T-cell (primary cell): Measurements from ENCODE around the gene MAPRE2. TPM values are rescaled to one million over a fixed set of nuclear protein-coding genes. Genes with fewer than 3 reads are reported as not detected.

Experiments used
- ATAC-seq, 4 experiments: fragments of 200-7000 bp in 3 of 4; fragments of 150-1000 bp in 1 of 4; cut with Tn5 transposase; replicated peaks in 1 of 4; 1 replicate in 3 of 4; 2 replicates in 1 of 4; pipeline ENCODE4 v1.10.0; 2021; ENCODE audit warnings: moderate library complexity in 3 of 4, mild to moderate bottlenecking in 2 of 4, moderate number of reproducible peaks in 1 of 4
- CTCF ChIA-PET, 2 donors: fragments of 300-600 bp; sonication (Branson Sonifier 250); formaldehyde crosslinking; loops; one replicate each; lab custom pipeline; 2022; ENCODE audit warnings: antibody characterized with exemption in 2 of 2; lab: Charles Lee
- POLR2A ChIA-PET, 2 donors: fragments of 300-600 bp; sonication (Branson Sonifier 250); formaldehyde crosslinking; loops; one replicate each; lab custom pipeline; 2022; ENCODE audit warnings: antibody characterized with exemption in 2 of 2; lab: Charles Lee
- DNase-seq, 35 experiments: peaks; one replicate each; pipeline versions ENCODE4 v3.0.0 to v3.0.0-alpha.2; 2013 to 2023
- H3K27ac ChIP-seq: one replicate; pipeline ENCODE4 v1.5.1; 2013; ENCODE audit warnings: low read length
- H3K27me3 ChIP-seq, 2 experiments: replicated peaks in 1 of 2; 1 replicate in 1 of 2; 2 replicates in 1 of 2; pipeline versions ENCODE4 v1.6.1 to v1.7.0; 2013; ENCODE audit warnings: low read length in 1 of 2, mixed read lengths in 1 of 2; ENCODE audit not compliant: control insufficient read depth in 2 of 2, insufficient read depth in 2 of 2; ENCODE audit errors: extremely low read depth in 1 of 2
- H3K36me3 ChIP-seq, 2 donors: 1 replicate in 1 of 2; 2 replicates in 1 of 2; pipeline versions ENCODE4 v1.6.1 to v1.7.0; 2013; ENCODE audit warnings: low read length in 1 of 2; ENCODE audit not compliant: control insufficient read depth in 2 of 2, insufficient read depth in 1 of 2; ENCODE audit errors: extremely low read depth in 1 of 2
- H3K4me1 ChIP-seq, 2 experiments: 1 replicate in 1 of 2; 2 replicates in 1 of 2; pipeline versions ENCODE4 v1.6.1 to v1.7.0; 2013; ENCODE audit warnings: low read length in 2 of 2, mixed read lengths in 1 of 2; ENCODE audit not compliant: insufficient read depth in 2 of 2, control insufficient read depth in 1 of 2; ENCODE audit errors: extremely low read depth in 1 of 2
- H3K4me3 ChIP-seq, 2 donors: 1 replicate in 1 of 2; 2 replicates in 1 of 2; pipeline versions ENCODE4 v1.5.1 to v1.7.0; 2013; ENCODE audit warnings: mild to moderate bottlenecking in 2 of 2, low read length in 1 of 2, moderate library complexity in 1 of 2; ENCODE audit not compliant: control insufficient read depth in 1 of 2; ENCODE audit errors: extremely low read depth in 1 of 2
- H3K9me3 ChIP-seq: 2 replicates; pipeline ENCODE4 v1.7.0; 2013
- H3K27ac Mint-ChIP-seq, 2 donors: one replicate each; pipeline ENCODE4 v1.8.0; 2020 to 2021; ENCODE audit warnings: mild to moderate bottlenecking in 2 of 2, mixed read lengths in 2 of 2
- H3K27me3 Mint-ChIP-seq, 2 donors: one replicate each; pipeline ENCODE4 v1.8.0; 2021 to 2022; ENCODE audit warnings: mixed read lengths in 2 of 2
- H3K36me3 Mint-ChIP-seq: one replicate; pipeline ENCODE4 v1.8.0; 2021; ENCODE audit warnings: mixed read lengths
- H3K4me1 Mint-ChIP-seq, 3 donors: one replicate each; pipeline ENCODE4 v1.8.0; 2020 to 2022; ENCODE audit warnings: mixed read lengths in 3 of 3, mild to moderate bottlenecking in 1 of 3
- H3K4me3 Mint-ChIP-seq, 3 donors: one replicate each; pipeline ENCODE4 v1.8.0; 2020 to 2022; ENCODE audit warnings: mild to moderate bottlenecking in 3 of 3, mixed read lengths in 3 of 3, moderate library complexity in 3 of 3
- H3K9me3 Mint-ChIP-seq, 3 donors: one replicate each; pipeline ENCODE4 v1.8.0; 2020 to 2022; ENCODE audit warnings: mixed read lengths in 3 of 3
- WGBS: methylation state at CpG from one replicate; pipeline ENCODE4 v1.1.5; 2013; ENCODE audit warnings: missing lambda C conversion rate; ENCODE audit not compliant: insufficient coverage; 5-methylcytosine and 5-hydroxymethylcytosine counted together
- total RNA-seq, 35 experiments: library from RNA in 6 of 35; stranded (reverse) in 6 of 35; fragments of 120-200 nt in 1 of 35; gene quantifications; one replicate each; pipeline versions ENCODE4 v1.2.1 to v1.2.4 and lab custom pipeline; 2013 to 2026

Gene MAPRE2
- total RNA-seq, 5 donors from 2014 or later (not counting 1 experiment from before 2014, with no cell fraction given) = 45.6 to 96.7 (median 53.9) TPM

DNA sequence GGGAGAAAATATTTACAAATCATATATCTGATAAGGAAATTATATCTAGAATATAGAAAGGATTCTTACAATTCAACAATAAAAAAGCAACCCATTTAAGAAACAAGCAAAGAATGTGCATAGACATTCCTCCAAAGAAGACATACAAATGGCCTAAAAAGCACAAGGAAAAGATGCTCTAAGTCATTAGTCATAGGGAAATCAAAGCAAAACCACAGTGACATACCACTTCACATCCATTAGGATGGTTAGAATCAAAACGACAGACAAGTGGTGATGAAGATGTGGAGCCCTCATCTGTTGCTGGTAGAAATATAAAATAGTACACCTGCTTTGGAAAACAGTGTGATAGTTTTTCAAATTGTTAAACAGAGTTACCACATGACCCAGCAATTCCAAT is 48.2 kb downstream of the MAPRE2 start:
- no peak overlapping the region for H3K27ac Mint-ChIP-seq
- DNase-seq = no peak
- ChIA-PET POLR2A (interaction anchor here in 1 of 2 donors (0.6 kb wide), 1 partner anchor 42 kb away, joined by 9 read pairs; no protein-coding TSS in a partner anchor), CTCF (no interaction called here)
- H3K4me1 Mint-ChIP-seq = peaks cover 47 to 57% (median 53%) of the 10 kb centered on the region in 3 donors
- no peaks in the 10 kb centered on the region for H3K27me3 Mint-ChIP-seq
- Histone ChIP-seq H3K36me3 (peaks cover 0 to 3% of the 10 kb centered on the region in 2 donors), H3K4me3 (no peak overlapping the region), H3K27me3 (no peaks in the 10 kb centered on the region), H3K9me3 (no peaks in the 10 kb centered on the region), H3K27ac (no peak overlapping the region), H3K4me1 (no peaks in the 10 kb centered on the region)
- no peak for ATAC-seq
- H3K36me3 Mint-ChIP-seq = peaks cover 27% of the 10 kb centered on the region
- WGBS = no CpG with 5 or more reads among the region's 1 CpG
- no peak overlapping the region for H3K4me3 Mint-ChIP-seq
- no peaks in the 10 kb centered on the region for H3K9me3 Mint-ChIP-seq

DNA sequence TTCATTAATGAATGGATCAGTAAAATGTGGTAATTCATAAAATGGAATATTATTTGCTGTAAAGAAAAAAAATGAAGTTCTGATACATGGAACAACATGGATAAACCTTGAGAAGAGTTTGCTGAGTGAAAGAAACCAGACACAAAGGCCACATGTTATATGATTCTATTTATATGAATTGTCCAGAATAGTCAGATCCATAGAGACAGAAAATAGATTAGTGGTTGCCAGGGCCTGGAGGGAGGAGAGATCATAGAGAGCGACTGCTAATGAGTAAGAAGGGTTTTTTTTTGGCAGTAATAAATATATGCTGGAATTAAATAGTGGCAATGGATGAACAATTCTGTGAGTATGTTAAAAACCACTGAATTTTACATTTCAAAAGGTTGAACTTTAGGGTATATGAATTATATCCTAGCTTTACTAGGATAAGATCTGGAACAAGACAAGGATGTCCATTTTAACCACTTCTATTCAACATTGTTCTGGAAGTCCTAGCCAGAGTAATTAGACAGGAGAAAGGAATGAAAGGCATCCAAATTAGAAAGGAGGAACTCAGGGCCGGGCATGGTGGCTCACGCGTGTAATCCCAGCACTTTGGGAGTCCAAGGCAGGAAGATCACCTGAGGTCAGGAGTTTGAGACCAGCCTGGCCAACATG is 48.8 kb downstream of the MAPRE2 start:
- H3K27me3 Mint-ChIP-seq = no peaks in the 10 kb centered on the region
- H3K9me3 Mint-ChIP-seq = no peaks in the 10 kb centered on the region
- peaks cover 23% of the 10 kb centered on the region for H3K36me3 Mint-ChIP-seq
- Histone ChIP-seq H3K36me3 (peaks cover 0 to 3% of the 10 kb centered on the region in 2 donors), H3K4me3 (no peak overlapping the region), H3K9me3 (no peaks in the 10 kb centered on the region), H3K27me3 (no peaks in the 10 kb centered on the region), H3K4me1 (no peaks in the 10 kb centered on the region), H3K27ac (no peak overlapping the region)
- H3K27ac Mint-ChIP-seq = no peak overlapping the region
- 100% methylated on average over 4 of the region's 4 CpGs for WGBS
- ATAC-seq (no peak), DNase-seq (no peak)
- no peak overlapping the region for H3K4me3 Mint-ChIP-seq
- ChIA-PET CTCF (no interaction called here), POLR2A (interaction anchor here in 1 of 2 donors (0.6 kb wide), 1 partner anchor 110 kb away, joined by 3 read pairs; no protein-coding TSS in a partner anchor)
- peaks cover 49 to 56% (median 54%) of the 10 kb centered on the region in 3 donors for H3K4me1 Mint-ChIP-seq

DNA sequence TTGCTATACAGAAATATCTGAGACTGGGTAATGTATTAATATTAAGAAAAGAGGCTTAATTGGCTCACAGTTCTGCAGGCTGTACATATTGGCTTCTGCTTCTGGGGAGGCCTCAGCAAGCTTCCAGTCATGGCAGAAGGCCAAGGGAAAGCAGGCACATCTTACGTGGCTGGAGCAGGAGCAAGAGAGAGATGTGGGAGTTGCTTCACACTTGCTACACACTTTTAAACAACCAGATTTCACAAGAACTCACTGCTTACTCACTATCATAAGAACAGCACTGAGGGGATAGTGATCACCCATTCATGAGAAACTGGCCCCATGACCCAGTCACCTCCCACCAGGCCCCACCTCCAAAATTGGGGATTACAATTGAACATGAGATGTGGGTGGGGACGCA is 50.6 kb downstream of the MAPRE2 start:
- Mint-ChIP-seq H3K27ac (no peak overlapping the region), H3K36me3 (peaks cover 28% of the 10 kb centered on the region), H3K4me1 (peaks cover 52 to 56% (median 56%) of the 10 kb centered on the region in 3 donors), H3K4me3 (no peak overlapping the region), H3K9me3 (no peaks in the 10 kb centered on the region), H3K27me3 (no peaks in the 10 kb centered on the region)
- POLR2A ChIA-PET = interaction anchor here in 1 of 2 donors (0.6 kb wide), 1 partner anchor 13 kb away, joined by 3 read pairs; no protein-coding TSS in a partner anchor
- ATAC-seq (no peak), DNase-seq (no peak)
- no CpG with 5 or more reads among the region's 2 CpGs for WGBS
- H3K4me1 ChIP-seq = no peaks in the 10 kb centered on the region
- peaks cover 0 to 4% of the 10 kb centered on the region in 2 donors for H3K36me3 ChIP-seq
- CTCF ChIA-PET = no interaction called here
- H3K9me3 ChIP-seq = no peaks in the 10 kb centered on the region
- no peaks in the 10 kb centered on the region for H3K27me3 ChIP-seq
- H3K27ac ChIP-seq = no peak overlapping the region
- no peak overlapping the region for H3K4me3 ChIP-seq

DNA sequence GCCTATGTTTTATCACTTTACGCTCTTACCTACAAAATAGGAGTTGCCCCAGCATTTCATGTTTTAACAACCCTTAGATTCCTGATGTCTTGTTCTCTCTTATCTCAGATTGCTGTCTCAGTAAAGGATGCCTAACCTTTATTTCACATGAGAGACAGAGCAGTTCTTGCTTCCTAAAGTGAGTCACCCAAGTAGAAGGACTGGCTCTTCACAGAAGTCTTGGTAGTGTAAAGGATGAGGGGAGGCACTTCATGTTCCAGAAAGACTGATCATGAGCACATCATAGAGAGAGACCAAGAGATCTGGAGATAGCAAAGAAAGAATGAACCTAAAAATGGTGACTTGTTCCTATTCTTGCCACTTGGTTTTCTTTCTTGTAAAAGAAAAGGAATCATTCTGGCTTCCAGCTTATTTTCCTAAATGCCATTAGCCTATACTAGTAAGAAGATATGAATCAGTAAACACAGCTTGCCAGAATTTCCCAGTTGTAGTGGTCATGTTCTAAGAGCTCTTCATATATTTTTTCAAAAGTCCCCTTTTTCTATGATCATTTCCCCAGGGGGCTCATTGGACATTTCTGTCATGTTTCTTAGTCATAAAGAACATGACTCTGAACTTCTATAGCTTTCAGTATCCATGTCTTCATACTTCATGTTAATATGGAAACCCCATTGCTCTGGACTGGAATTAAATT is 54.9 kb downstream of the MAPRE2 start:
- H3K4me1 Mint-ChIP-seq = peaks cover 40 to 42% (median 41%) of the 10 kb centered on the region in 3 donors

DNA sequence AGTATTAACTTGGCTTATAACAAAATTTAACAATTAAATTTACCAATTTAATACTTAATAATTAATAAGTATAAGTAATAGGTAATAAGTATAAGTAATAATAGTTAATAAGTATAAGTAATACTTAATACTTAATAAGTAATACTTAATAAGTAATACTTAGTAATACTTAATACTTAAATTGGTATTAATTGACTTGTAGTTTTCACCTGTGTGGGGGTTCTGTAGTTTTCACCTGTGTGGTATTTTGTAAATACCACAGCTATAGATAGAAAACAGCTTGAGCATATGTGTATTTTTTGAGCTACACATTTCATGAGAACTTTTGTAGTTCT is 55.4 kb downstream of the MAPRE2 start:
- DNase-seq (no peak), ATAC-seq (no peak)
- Mint-ChIP-seq H3K27me3 (no peaks in the 10 kb centered on the region), H3K36me3 (peaks cover 37% of the 10 kb centered on the region), H3K9me3 (no peaks in the 10 kb centered on the region), H3K4me1 (peaks cover 43 to 45% (median 44%) of the 10 kb centered on the region in 3 donors), H3K4me3 (no peak overlapping the region), H3K27ac (no peak overlapping the region)
- Histone ChIP-seq H3K9me3 (no peaks in the 10 kb centered on the region), H3K27me3 (no peaks in the 10 kb centered on the region), H3K4me1 (no peaks in the 10 kb centered on the region), H3K27ac (no peak overlapping the region), H3K4me3 (no peak overlapping the region), H3K36me3 (peaks cover 0 to 15% of the 10 kb centered on the region in 2 donors)
- CTCF ChIA-PET = interaction anchor here in 1 of 2 donors (0.7 kb wide), 1 partner anchor 147 kb away, joined by 3 read pairs; no protein-coding TSS in a partner anchor
- POLR2A ChIA-PET = interaction anchor here in 1 of 2 donors (1.2 kb wide), 1 partner anchor 10 kb away, joined by 4 read pairs; no protein-coding TSS in a partner anchor

More for the DNA sequence above, 54.9 kb downstream of the MAPRE2 start:
- Histone ChIP-seq H3K9me3 (no peaks in the 10 kb centered on the region), H3K36me3 (peaks cover 0 to 12% of the 10 kb centered on the region in 2 donors), H3K27me3 (no peaks in the 10 kb centered on the region), H3K4me1 (no peaks in the 10 kb centered on the region), H3K27ac (no peak overlapping the region), H3K4me3 (no peak overlapping the region)
- Mint-ChIP-seq H3K9me3 (no peaks in the 10 kb centered on the region), H3K4me3 (no peak overlapping the region), H3K27ac (no peak overlapping the region), H3K36me3 (peaks cover 33% of the 10 kb centered on the region), H3K27me3 (no peaks in the 10 kb centered on the region)
- DNase-seq = no peak
- ChIA-PET POLR2A (interaction anchor here (0.6 to 1.2 kb wide), 2 partner anchors 11 to 194 kb away, joined by 3 to 4 read pairs; no protein-coding TSS in a partner anchor), CTCF (interaction anchor here (0.6 to 0.7 kb wide), 3 partner anchors 59 to 1131 kb away, joined by 3 to 4 read pairs (median 3); no protein-coding TSS in a partner anchor)
- no peak for ATAC-seq
- WGBS = 100% methylated on average over 1 of the region's 1 CpG

DNA sequence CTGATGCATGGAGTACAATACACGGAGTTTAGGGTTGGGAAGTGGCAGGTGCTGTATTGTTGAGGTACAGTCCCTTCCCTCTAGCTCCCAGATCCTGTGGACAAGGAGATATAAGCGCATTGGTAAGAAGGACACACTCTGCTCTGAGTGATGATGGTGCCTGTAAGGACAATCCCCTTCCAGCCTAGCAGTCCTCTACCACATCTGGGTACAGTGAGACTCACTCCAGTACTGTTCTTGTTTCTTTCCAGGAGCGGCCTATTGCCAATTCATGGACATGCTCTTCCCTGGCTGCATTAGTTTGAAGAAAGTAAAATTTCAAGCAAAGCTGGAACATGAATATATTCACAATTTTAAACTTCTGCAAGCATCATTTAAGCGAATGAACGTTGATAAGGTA is 56.0 kb downstream of the MAPRE2 start:
- CTCF ChIA-PET = no interaction called here
- peaks cover 39% of the 10 kb centered on the region for H3K36me3 Mint-ChIP-seq
- peaks cover 0 to 20% of the 10 kb centered on the region in 2 donors for H3K36me3 ChIP-seq
- H3K27me3 ChIP-seq = no peaks in the 10 kb centered on the region
- no peak overlapping the region for H3K27ac Mint-ChIP-seq
- no peaks in the 10 kb centered on the region for H3K4me1 ChIP-seq
- H3K27me3 Mint-ChIP-seq = no peaks in the 10 kb centered on the region
- no peaks in the 10 kb centered on the region for H3K9me3 Mint-ChIP-seq
- no peak overlapping the region for H3K4me3 Mint-ChIP-seq
- ATAC-seq (no peak), DNase-seq (no peak)
- POLR2A ChIA-PET = interaction anchor here in 1 of 2 donors (0.6 to 1.2 kb wide), 2 partner anchors 10 to 39 kb away, joined by 3 to 4 read pairs; no protein-coding TSS in a partner anchor
- 100% methylated on average over 1 of the region's 5 CpGs for WGBS
- H3K4me1 Mint-ChIP-seq = peaks cover 46 to 48% (median 47%) of the 10 kb centered on the region in 3 donors
- H3K27ac ChIP-seq = no peak overlapping the region
- H3K4me3 ChIP-seq = no peak overlapping the region
- no peaks in the 10 kb centered on the region for H3K9me3 ChIP-seq
